Stimulated activated CD8-positive, alpha-beta memory T cell treated with anti-CD3 and anti-CD28 coated beads, Interleukin-12 subunit alpha, Interleukin-12 subunit beta, amount 100 ng/mL, for 1 hour (primary cell): Measurements from ENCODE around the gene ZMYM5.
"Not testable (repeated sequence)": the region's sequence is repeated elsewhere in the genome, so short reads cannot be mapped to it uniquely, and the experiment has no call there.

ENCODE experiments used
- DNase-seq: peaks from one replicate; pipeline ENCODE4 v3.0.0-alpha.2; 2020; ENCODE audit warnings: low read depth

ZMYM5 gene

DNA sequence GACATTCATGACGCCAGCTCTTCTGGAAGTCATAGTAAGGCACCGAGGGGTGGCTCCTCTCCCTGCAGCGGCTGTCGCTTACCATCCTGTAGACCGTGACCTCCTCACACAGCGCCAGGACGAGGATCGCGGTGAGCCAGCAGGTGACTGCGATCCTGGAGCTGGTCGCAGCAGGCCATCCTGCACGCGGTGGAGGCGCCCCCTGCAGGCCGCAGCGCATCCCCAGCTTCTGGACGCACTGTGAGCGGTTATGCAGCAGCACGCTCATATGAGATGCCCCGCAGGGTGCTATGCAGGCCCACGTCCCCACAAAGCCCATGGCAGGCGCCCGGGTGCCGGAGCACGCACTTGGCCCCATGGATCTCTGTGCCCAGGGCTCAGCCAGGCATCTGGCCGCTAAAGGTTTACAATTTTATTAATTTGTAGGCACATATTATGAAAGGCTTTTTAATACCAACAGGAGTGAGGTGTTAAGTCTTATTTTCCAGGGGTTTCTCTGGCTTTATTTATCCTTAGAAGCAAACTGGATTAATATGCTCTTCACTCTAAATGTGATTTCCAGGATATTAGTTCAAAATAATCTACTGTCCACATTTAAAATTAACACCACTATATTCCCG, 45.1 kb downstream of the ZMYM5 start:
- DNase-seq = no peak

DNA sequence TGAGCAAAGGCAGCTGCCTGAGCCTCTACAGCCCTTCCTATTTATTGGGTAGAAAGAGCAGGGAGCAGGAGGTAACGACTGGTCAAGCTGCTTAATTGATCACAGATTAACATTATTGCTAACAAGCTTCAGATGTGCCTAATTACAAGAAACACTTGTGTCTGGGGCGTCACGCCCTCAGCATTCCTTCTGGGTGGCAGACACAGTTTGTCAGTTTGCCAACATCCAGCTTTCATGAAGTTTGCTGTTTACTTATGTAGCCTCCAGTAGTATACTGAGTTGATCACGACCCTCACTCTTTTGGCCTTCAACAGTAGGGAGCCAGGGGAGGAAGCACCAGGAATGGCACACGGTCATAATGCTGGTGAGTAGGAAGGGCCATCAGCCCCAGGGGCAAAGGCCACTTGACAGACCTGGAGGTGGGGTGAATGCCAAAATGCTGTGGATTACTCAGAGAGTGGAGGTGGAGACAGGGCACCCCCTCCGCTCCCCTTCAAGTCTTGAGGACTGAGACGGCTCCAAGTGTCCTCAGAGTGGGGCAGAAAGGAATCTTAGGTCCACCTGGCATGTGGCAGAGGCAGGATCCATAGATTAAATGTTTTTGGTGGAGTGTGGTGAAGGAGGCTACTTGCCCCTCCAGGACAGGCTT, 45.8 kb downstream of the ZMYM5 start:
- no peak for DNase-seq

DNA sequence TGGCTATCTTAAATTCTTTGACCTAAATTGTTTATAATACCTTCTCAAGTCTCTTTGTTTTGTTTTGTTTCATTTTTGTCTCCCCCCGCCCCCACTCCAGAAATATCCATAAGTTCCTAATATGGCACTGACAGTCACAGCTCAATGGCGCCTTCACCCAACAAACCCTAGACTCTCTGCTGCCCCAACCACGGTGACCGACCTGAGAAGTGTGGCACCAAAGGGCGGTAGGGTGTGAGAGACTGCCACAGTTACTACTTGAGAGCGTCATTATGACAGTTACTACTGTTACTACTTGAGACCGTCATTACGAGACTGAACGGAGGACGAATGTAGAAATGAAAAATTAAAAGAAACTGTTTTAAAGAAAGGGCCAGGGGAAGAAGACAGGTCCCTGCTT, 46.3 kb downstream of the ZMYM5 start:
- DNase-seq = no peak

DNA sequence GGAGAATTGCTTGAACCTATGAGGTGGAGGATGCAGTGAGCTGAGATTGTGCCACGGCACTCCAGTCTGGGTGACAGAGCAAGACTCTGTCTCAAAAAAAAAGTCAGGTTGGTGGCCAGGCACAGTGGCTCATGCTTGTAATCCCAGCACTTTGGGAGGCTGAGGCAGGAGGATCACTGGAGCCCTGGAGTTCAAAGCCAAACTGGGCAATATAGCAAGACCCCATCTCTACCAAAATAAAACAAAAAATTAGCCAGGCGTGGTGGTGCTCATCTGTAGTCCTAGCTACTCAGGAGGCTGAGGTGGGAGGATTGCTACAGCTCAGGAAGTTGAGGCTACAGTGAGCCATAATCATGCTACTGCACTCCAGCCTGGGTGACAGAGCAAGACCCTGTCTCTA, 47.6 kb downstream of the ZMYM5 start:
- not testable (repeated sequence) for DNase-seq

DNA sequence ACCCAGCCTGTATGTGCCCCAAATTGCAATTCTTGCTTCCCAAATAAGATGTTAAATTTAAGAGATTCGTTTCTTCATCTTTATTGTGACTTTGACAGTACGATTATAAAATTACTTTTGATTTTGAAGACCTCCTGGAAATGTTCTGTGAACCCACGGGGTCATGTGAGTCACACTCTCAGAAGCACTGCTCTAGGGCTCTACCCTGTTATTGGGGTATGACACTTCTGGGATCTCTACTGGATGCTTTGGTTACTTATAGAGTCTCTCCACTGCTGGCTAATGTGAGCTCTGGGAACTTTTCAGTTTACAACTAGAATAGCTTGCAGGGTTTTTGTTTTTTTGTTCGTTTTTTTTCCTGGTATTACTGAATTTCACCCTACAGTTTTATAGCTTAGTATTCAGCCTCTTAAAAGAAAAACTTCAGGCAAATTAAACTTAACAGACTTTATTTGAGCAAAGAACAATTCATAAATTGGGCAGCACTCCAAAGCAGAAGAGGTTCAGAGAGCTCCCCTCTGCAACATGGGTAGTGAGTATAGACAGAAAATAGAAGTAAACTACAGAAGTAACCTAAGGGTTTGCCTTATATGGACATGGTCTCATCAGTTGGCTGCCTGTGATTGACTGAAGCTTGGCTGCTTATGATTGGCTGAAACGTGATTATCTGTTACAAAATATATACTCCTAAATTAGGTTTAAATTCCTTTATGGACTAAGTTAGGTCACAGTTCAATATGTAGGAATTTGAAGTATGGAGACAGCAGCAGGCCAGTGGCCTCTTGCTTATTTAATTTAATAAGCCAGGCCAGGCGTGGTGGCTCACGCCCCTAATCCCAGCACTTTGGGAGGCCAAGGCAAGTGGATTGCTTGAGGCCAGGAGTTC, 52.2 kb downstream of the ZMYM5 start:
- DNase-seq = no peak

DNA sequence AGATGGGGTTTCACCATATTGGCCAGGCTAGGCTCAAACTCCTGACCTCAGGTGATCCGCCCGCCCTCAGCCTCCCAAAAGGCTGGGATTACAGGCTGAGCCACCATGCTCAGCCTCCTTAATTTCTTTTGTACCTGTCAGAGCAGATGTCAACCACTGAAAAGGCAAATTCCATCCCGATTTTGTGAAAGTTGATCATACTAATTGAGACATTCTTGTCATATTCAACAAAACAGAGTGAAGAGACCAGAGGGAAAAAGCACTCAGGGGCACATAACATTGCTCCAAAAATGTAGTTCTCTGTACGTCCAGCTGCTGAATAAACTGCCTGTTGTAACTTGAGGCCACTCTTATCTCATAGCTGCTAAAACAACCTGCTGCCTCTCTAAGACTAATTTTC, 53.3 kb downstream of the ZMYM5 start:
- no peak for DNase-seq

DNA sequence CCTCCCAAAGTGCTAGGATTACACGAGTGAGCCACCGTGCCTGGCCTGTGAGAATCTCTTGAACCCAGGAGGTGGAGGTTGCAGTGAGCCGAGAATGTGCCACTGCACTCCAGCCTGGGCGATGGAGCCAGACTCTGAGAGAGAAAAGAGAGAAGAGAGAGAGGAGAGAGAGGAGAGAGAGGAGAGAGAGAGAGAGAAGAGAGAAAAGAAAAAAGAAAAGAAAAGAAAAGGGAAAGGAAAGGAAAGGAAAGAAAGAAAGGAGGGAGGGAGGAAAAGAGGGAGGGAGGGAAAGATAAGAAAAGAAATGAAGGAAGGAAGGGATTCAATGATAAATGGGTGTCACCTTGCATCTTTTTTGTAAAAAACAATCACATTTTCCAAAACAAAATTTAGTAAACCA, 57.7 kb downstream of the ZMYM5 start:
- no peak for DNase-seq

DNA sequence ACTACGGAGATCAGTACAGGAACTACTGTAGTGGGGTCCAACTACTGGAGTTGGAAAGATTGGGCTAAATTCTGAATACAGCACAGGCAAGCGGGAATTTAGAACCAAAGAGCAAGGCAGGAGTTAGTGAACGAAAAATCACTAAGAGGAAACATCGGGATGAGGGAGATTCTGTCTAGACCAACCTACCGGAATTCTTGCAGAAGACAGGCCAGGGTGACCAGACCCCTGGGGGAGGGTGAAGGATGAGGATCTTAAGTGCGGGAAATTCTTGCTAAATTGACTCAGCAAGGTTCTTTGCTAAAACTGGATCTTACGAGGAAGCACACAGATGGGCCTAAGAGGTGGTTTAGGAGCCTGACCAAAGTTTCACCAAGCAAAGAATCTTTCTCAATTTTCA, 67.5 kb downstream of the ZMYM5 start:
- no peak for DNase-seq

DNA sequence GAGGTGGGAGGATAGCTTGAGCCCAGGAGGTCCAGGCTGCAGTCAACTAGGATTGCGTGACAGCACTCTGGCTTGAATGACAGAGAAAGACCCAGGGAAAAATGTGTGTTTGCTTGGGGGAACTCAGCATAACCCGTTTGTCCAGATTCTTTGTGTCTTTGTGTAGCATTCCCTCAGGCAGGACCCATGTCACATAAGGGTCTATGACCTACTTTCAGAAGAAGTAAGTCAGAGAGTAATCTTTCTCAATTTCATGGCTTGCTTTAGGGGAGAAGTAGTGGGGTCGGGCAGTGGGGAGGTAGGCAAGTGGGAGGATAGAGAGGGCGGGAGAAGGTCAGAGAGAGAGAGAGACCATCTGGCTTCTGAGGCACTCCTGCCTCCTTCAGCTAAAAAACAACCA, 68.8 kb downstream of the ZMYM5 start:
- DNase-seq = no peak

DNA sequence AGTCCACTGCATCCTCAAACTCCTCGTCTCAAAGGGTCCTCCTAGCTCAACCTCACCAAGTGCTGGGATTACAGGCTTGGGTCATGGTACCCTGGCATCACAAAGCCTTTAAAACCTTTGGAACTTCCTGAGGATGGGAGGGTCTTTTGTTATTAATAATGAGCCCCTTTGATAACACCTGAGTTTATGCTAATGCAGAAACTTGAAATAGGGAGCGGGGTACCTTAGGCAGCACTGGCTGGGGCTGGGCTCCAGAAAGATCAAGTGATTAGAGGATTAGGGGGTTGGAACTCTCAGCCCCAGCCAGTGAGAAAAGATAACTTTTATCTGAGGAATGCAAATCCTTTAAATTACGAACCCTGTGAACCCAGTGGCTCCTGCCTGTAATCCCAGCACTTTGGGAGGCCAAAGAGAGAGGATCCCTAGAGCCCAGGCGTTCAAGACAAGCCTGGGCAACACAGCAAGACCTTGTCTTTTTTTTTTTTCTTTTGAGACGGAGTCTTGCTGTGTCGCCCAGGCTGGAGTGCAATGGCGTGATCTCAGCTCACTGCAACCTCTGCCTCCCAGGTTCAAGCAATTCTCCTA, 71.4 kb downstream of the ZMYM5 start:
- no peak for DNase-seq

DNA sequence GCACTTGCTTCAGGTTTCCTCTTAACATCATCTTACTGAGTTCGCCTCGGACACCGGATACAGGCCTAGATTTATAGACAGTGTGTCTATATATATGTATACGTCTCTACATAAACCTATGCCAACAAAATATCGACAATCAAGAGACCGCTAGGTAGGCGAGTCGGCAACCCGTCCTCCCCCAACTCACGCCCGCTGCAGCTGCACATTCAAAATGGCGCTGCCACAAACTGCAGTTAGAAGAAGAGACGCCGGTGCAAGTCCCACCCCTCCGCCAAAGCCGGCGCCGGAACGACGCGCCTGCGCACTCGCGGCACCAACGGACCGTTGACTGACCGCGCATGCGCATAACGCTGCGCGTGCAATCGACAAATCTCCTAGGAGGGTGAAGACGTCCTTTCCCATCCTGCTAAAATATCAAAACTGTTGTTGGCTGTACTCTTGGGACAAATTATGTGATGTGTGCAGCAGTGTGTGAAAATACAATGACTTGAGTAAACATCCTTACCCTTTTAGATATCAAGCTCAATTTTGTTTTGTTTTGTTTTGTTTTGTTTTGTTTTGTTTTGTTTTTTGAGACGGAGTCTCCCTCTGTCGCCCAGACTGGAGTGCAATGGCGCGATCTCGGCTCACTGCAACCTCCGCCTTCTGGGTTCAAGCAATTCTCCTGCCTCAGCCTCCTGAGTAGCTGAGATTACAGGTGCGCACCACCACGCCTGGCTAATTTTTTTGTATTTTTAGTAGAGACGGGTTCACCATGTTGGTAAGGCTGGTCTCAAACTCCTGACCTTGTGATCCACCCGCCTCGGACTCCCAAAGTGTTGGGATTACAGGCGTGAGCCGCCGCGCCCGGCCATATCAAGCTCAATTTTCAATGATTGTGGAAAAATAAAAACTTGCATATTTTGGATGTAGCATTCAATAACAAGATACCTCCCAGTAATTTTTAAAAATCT, 80.4 kb downstream of the ZMYM5 start, which contains the start of gene PSPC1:
Gene PSPC1 (minus strand): TSS at position 219 of the 956 bp plus-strand sequence. CDS start 188 bp downstream, at position 31.
- peak; percentile 93 for DNase-seq

DNA sequence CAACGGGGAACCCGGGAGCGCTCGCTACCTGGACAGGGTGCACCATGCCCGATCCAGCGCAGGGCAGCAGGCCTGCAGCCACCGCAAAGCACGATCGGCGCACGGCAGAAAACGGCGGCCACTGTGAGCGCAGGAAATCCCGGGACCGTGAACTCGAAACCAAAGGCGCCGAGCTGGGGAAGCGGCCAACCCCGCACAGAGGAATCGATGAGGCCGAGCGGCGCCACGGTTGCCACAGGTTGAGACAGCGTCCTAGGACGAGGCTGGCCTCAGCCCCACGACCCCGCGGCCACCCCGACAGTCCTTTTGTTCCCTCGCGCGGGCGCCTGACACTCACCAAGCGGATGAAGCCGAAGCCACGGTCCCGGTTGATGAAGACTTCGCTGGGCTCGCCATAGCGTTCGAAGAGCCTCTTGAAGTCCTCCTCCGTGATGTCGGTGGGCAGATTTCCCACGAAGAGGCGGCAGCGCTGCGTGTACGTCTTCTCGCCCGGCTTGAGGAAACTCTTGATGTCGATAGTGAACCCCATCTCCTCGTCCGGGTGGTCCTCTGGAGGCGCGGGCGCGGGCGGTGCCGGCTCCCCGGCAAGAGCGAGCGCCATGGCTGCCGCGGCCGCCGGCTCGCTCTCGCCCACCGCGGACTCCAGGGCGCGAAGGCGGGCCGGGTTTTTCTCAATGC, 81.3 kb downstream of the ZMYM5 start:
- peak; percentile 27 for DNase-seq

DNA sequence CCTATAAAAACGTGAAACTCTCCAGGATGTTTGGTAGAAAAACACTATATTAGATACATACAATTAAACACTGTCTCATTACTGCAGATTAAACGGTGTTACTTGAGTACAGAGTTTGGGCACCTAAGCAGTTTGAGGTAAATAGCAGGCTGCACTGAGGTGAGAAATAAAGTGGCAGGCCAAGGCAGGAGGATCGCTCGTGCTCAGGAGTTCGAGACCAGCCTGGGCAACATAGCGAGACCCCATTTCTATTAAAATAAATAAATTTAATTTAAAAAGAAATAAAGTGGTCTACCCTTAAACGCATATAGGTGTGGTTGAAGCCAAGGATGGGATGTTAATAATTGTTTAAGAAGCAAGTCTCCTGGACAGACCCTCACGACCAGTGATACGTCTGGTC, 81.9 kb downstream of the ZMYM5 start:
- DNase-seq = no peak

DNA sequence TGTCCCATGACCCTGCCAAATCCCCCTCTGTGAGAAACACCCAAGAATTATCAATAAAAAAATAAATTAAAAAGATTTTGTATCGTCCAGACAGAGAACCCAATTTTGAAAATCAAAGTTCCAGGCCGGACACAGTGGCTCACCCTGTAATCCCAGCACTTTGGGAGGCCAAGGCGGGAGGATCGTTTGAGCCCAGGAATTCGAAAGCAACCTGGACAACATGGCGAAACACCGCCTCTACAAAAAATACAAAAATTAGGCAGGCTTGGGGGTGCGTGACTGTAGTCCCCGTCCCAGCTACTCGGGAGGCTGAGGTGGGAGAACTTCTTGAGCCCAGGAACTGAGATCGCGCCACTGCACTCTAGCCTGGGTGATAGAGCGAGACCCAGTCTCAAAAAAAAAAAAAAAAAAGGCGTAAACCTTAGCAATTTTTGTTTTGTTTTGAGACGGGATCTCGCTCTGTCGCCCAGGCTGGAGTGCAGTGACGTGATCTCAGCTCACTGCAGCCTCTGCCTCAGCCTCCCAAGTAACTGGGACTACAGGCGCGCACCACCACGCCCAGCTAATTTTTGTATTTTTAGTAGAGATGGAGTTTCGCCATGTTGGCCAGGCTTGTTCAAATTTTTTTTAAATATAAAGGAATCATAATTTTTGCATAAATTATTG, 82.6 kb downstream of the ZMYM5 start:
- not testable (repeated sequence) for DNase-seq
